Retinal pigment epithelial cell (primary cell): ENCODE data around the gene APOBEC3G.
"Not testable (repeated sequence)": the region's sequence is repeated elsewhere in the genome, so short reads cannot be mapped to it uniquely, and the experiment has no call there.

ENCODE experiments used
- DNase-seq: peaks from one replicate; pipeline ENCODE4 v3.0.0-alpha.2; 2010; ENCODE audit warnings: low read depth
- H3K4me3 ChIP-seq: 2 replicates; pipeline ENCODE4 v1.5.1; 2011; ENCODE audit warnings: mild to moderate bottlenecking, low read length, control low read depth, moderate library complexity
- TF ChIP-seq, protein P1 (sequence below): conservative IDR thresholded peaks from 2 replicates; pipeline ENCODE4 v1.5.1; 2011; ENCODE audit warnings: low read depth, low read length, control low read depth, inconsistent platforms

The APOBEC3G gene

DNA sequence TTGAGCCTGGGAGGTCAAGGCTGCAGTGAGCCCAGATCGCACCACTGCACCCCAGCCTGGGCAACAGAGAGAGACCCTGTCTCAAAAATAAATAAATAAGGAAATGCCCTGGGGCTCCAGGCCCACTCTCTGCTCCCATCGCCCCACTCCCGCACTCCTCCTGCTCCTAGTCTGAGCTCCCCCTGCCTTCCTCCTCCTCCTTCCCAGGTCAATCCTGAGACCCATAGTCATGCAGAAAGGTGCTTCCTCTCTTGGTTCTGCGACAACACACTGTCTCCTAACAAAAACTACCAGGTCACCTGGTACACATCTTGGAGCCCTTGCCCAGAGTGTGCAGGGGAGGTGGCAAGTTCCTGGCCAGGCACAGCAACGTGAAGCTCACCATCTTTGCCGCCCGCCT lies 6.9 kb upstream of the APOBEC3G start:
- DNase-seq = no peak
- TF ChIP-seq, protein P1, sequence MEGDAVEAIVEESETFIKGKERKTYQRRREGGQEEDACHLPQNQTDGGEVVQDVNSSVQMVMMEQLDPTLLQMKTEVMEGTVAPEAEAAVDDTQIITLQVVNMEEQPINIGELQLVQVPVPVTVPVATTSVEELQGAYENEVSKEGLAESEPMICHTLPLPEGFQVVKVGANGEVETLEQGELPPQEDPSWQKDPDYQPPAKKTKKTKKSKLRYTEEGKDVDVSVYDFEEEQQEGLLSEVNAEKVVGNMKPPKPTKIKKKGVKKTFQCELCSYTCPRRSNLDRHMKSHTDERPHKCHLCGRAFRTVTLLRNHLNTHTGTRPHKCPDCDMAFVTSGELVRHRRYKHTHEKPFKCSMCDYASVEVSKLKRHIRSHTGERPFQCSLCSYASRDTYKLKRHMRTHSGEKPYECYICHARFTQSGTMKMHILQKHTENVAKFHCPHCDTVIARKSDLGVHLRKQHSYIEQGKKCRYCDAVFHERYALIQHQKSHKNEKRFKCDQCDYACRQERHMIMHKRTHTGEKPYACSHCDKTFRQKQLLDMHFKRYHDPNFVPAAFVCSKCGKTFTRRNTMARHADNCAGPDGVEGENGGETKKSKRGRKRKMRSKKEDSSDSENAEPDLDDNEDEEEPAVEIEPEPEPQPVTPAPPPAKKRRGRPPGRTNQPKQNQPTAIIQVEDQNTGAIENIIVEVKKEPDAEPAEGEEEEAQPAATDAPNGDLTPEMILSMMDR = no peak
- no peak overlapping the region for H3K4me3 ChIP-seq

DNA sequence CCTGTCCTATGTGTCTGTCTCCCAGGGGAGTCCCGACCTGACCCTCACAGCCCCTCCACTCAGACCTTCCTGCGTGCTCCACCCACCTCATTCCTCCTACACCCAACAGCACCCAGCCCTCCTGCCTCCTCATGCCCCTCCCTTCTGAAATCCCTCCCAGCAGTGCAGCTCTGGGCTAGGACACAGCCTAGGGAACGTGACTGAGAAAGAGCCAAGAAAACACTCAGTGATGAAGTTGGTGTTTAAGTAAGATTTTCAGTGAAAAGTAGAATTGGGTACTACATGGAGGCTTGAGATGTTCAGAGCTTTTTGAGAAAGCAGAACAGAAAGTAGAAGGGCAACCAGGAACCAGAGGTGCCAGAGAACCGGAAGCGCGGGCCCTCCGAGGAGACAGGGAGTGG lies 4.5 kb upstream of the APOBEC3G start:
- not testable (repeated sequence) for H3K4me3 ChIP-seq, DNase-seq

DNA sequence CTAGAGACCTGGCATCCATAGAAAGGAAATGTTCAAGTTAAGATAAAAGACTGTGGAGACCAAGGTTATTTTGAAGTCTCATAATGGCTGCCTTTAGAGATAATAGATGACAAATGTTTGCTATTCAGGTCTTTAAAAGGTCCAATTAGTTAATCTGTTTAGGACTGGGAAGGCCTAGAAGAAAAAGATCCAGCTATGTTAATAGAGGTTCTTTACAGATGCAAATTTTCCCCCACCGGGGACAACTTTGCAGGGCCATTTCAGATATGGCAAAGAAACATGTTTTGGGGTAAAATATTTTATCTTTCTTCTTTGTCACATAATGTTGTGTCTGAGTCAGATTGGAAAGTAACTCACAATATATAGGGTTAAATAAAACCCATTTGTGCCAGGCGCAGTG lies 3.1 kb upstream of the APOBEC3G start:
- DNase-seq = no peak
- no peak overlapping the region for H3K4me3 ChIP-seq
- TF ChIP-seq, protein P1 = no peak

DNA sequence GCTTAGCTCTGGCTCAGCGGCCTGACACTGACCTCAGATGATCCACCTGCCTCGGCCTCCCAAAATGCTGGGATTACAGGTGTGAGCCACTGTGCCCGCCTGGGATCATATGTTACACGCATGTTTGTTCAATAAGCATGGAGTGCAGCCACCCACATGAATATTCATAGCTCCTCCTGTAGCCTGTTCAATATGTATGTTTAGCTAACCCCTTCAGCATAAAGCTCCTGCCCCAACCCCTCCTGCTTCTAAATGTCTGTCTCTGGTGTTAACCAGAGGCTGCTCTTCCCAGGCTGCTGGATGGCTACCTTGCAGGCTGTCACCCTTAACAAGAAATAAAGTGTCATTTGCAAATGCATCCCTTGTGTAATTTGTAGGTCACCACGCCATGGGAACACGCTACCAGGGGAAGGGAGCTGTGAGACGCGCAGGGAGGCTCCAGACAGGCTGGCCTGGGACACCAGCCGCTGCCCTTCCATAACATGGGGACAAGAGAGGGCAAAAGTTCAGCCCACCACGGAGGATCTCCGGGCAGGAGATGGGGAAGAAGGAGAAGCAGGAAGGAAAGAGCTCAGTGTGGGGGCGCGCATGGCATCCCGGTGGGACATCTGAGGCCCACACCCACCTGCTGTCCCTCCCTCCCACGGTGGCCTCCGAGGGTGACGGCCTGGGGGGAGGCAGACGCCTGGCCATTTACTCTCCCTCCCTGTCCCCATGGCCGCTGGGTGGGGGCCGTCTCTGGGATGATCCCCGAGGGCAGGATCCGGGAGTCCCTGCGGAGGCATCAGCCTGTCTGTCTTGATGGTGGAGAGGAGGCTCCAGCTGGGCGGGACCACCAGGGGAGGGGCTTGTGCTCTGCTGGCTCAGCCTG lies 685 bp upstream of the APOBEC3G start:
- not testable (repeated sequence) for H3K4me3 ChIP-seq, DNase-seq

DNA sequence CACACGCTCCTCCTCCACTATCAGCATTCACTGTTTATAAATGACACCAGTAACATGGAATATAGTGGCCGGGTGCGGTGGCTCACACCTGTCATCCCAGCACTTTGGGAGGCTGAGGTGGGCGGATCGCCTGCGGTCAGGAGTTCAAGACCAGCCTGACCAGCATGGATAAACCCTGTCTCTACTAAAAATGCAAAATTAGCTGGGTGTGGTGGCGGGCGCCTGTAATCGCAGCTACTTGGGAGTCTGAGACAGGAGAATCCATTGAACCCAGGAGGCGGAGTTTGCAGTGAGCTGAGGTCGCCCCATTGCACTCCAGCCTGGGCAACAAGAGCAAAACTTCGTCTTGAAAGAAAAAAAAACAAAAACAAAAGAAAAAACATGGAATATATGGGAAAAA lies 837 bp downstream of the APOBEC3G start:
- H3K4me3 ChIP-seq, DNase-seq: not testable (repeated sequence)

DNA sequence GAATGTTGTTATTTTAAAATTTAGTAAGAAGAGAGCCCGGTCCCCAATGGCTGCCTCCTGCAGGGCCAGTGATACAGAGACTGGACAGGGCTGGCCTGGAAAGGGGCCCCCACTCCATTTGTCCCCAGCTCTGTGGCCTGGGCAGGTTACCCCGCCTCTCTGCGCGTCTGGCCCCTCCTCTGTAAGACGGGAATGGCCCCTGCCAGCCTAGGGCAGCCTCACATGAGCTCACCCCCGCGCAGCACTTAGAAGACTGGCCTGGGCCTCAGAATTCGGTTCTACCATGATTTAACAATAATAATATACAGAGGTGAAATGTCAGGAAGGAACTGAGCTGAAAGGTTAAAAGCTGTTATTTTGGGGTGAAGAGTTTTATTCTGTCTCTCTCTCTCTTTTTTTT lies 1.3 kb downstream of the APOBEC3G start:
- DNase-seq = no peak
- TF ChIP-seq, protein P1 = no peak
- H3K4me3 ChIP-seq = no peak overlapping the region

DNA sequence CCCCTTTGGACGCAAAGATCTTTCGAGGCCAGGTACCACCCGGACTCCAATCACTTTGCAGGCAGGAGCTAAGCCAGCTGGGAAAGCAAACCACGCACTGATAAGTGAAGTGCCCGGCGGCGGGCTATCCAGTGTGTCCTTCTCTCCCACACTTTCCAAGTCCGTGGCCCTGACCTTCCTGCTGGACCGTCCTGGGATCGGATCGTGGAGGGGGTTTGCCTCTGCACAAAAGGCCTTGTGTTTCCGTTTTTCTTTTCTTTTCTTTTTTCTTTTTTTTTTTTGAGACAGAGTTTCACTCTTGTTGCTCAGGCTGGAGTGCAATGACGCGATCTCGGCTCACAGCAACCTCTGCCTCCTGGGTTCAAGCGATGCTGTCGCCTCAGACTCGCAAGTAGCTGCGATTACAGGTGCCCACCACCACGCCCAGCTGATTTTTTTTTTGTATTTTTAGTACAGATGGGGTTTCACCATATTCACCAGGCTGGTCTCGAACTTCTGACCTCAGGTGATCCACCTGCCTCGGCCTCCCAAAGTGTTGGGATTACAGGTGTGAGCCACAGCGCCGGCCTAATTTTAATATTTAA lies 2.1 kb downstream of the APOBEC3G start:
- DNase-seq, H3K4me3 ChIP-seq: not testable (repeated sequence)

DNA sequence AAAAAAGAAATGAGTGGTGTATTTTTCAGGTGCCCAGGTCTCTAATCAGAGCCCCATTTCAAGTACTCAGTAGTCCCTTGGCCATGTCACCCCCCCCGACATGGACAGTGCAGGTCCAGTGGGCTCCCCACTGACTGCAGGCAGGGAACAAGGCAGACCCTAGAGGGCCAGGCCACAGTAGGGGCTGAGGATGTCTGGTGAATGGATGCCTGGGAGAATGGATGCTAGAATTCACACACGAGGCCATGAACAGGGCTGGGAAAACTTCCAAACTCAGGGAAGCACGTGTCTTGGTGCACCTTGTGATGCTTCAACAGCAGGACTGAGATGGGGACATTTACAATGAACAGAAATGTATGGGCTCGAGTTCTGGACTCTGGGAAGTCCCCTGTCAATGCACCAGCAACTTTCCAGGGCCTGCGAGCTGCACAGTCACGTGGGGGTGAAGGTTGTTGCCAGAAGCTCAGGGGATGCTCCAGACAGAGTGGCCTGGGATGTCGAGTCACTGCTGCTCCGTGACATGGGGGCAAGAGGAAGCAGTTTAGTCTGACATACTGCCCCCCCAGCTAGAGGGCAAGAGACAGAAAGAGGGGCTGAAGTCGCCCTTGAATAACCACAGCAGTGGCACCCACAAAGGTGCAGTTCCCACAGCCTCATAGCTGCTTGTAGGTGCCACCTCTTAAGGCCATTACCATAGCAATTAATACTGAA lies 3.1 kb downstream of the APOBEC3G start:
- TF ChIP-seq, protein P1 = no peak
- no peak for DNase-seq
- no peak overlapping the region for H3K4me3 ChIP-seq

DNA sequence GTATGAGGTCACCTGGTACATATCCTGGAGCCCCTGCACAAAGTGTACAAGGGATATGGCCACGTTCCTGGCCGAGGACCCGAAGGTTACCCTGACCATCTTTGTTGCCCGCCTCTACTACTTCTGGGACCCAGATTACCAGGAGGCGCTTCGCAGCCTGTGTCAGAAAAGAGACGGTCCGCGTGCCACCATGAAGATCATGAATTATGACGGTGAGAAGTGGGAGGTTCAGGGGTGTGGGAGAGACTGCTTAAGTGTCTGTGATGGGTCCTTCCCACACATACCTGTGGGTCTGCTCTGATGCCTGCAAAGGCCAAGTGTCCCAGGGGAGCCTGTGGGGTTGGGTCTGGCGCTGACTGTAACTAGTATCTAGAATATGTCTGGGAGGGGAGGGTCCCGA lies 3.9 kb downstream of the APOBEC3G start:
- TF ChIP-seq, protein P1 = no peak
- H3K4me3 ChIP-seq = no peak overlapping the region
- no peak for DNase-seq
